ENCODE data around the gene ACTL6A. TPM values are rescaled to one million over a fixed set of nuclear protein-coding genes. Genes with fewer than 3 reads are reported as not detected.

The ACTL6A gene
- total RNA-seq, 6 experiments from 2014 or later: 10.6 to 38.0 (median 15.5) TPM

- no peaks in the 10 kb centered on the region for H3K36me3 ChIP-seq
- intact Hi-C loops (cut with DNase I): no loop called here
Observed at GRCh38 chr3:179528772-179529171, 34.0 kb upstream of the ACTL6A start.

GRCh38 chr3:179531576-179531975 lies 31.1 kb upstream of the ACTL6A start:
- 40% methylated on average over 2 of the region's 2 CpGs for WGBS (ENCODE audit: insufficient coverage, low coverage, low lambda C conversion rate, missing lambda C conversion rate)
- ATAC-seq: no peak

More at GRCh38 chr3:179528772-179529171, 34.0 kb upstream of the ACTL6A start:
- Histone ChIP-seq H3K4me3 (no peak overlapping the region), H3K9me3 (no peaks in the 10 kb centered on the region), H3K27me3 (no peaks in the 10 kb centered on the region), H3K4me1 (no peaks in the 10 kb centered on the region), H3K27ac (no peak overlapping the region)
- WGBS (ENCODE audit: insufficient coverage, low coverage, low lambda C conversion rate, missing lambda C conversion rate): 62% methylated on average over 4 of the region's 4 CpGs
- DNase-seq (no peak), ATAC-seq (no peak)
- TF ChIP-seq POLR2A (IDR thresholded peaks at IDR 0.05) (no peak), CTCF (IDR thresholded peaks at IDR 0.05) (no peak)

GRCh38 chr3:179533274-179533673 lies 29.5 kb upstream of the ACTL6A start:
- Histone ChIP-seq H3K27ac (no peak overlapping the region), H3K9me3 (no peaks in the 10 kb centered on the region), H3K4me3 (no peak overlapping the region), H3K27me3 (no peaks in the 10 kb centered on the region), H3K36me3 (no peaks in the 10 kb centered on the region), H3K4me1 (no peaks in the 10 kb centered on the region)
- no peak for TF ChIP-seq POLR2A (IDR thresholded peaks at IDR 0.05)
- intact Hi-C loops (cut with DNase I): no loop called here
- 42% methylated on average over 4 of the region's 4 CpGs for WGBS (ENCODE audit: insufficient coverage, low coverage, low lambda C conversion rate, missing lambda C conversion rate)
- no peak for ATAC-seq
- DNase-seq: no peak

More at GRCh38 chr3:179531576-179531975, 31.1 kb upstream of the ACTL6A start:
- no peaks in the 10 kb centered on the region for H3K27me3 ChIP-seq
- H3K4me1 ChIP-seq: no peaks in the 10 kb centered on the region
- H3K4me3 ChIP-seq: no peak overlapping the region
- TF ChIP-seq POLR2A (IDR thresholded peaks at IDR 0.05) (no peak), CTCF (IDR thresholded peaks at IDR 0.05) (no peak)
- H3K9me3 ChIP-seq: no peaks in the 10 kb centered on the region
- H3K27ac ChIP-seq: no peak overlapping the region
- no peaks in the 10 kb centered on the region for H3K36me3 ChIP-seq
- intact Hi-C loops (cut with DNase I): no loop called here
- DNase-seq: no peak

- Histone ChIP-seq H3K4me1 (no peaks in the 10 kb centered on the region), H3K4me3 (no peak overlapping the region), H3K27ac (no peak overlapping the region), H3K27me3 (no peaks in the 10 kb centered on the region), H3K36me3 (no peaks in the 10 kb centered on the region), H3K9me3 (no peaks in the 10 kb centered on the region)
- ATAC-seq: no peak
- intact Hi-C loops (cut with DNase I): no loop called here
- no peak for TF ChIP-seq POLR2A (IDR thresholded peaks at IDR 0.05)
- no peak for TF ChIP-seq CTCF (IDR thresholded peaks at IDR 0.05)
- no peak for DNase-seq
Observed at GRCh38 chr3:179536256-179536655, 26.5 kb upstream of the ACTL6A start.

- intact Hi-C loops (cut with DNase I): no loop called here
- DNase-seq (no peak), ATAC-seq (no peak)
- H3K36me3 ChIP-seq: no peaks in the 10 kb centered on the region
- H3K4me1 ChIP-seq: no peaks in the 10 kb centered on the region
- H3K9me3 ChIP-seq: no peaks in the 10 kb centered on the region
- H3K27ac ChIP-seq: no peak overlapping the region
- H3K27me3 ChIP-seq: no peaks in the 10 kb centered on the region
- no peak overlapping the region for H3K4me3 ChIP-seq
- TF ChIP-seq POLR2A (IDR thresholded peaks at IDR 0.05) (no peak), CTCF (IDR thresholded peaks at IDR 0.05) (no peak)
- WGBS (ENCODE audit: insufficient coverage, low coverage, low lambda C conversion rate, missing lambda C conversion rate): 83% methylated on average over 2 of the region's 2 CpGs
Observed at GRCh38 chr3:179541094-179541493, 21.6 kb upstream of the ACTL6A start.
